Natural killer cell (primary cell): ENCODE results near the gene PRKN. TPM values are rescaled to one million over a fixed set of nuclear protein-coding genes. Genes with fewer than 3 reads are reported as not detected.

Source experiments
- ATAC-seq, 3 donors: fragments of 150-1000 bp in 2 of 3; fragments of 200-7000 bp in 1 of 3; cut with Tn5 transposase; 1 replicate in 1 of 3; 2 replicates in 2 of 3; pipeline ENCODE4 v1.10.0; 2021; ENCODE audit warnings: mild to moderate bottlenecking in 2 of 3, moderate library complexity in 2 of 3
- DNase-seq, 2 donors: peaks; one replicate each; pipeline versions ENCODE4 v3.0.0 to v3.0.0-alpha.2; 2013 to 2021; ENCODE audit warnings: mixed read lengths in 1 of 2
- H3K27ac ChIP-seq: one replicate; pipeline ENCODE4 v1.5.1; 2013; ENCODE audit warnings: mild to moderate bottlenecking, low read length
- H3K27me3 ChIP-seq: one replicate; pipeline ENCODE4 v1.6.1; 2013; ENCODE audit warnings: low read length; ENCODE audit not compliant: control insufficient read depth, insufficient read depth
- H3K36me3 ChIP-seq: one replicate; pipeline ENCODE4 v1.6.1; 2013; ENCODE audit warnings: low read length; ENCODE audit not compliant: control insufficient read depth, insufficient read depth
- H3K4me1 ChIP-seq: one replicate; pipeline ENCODE4 v1.6.1; 2013; ENCODE audit warnings: low read length; ENCODE audit not compliant: control insufficient read depth, insufficient read depth
- H3K4me3 ChIP-seq: one replicate; pipeline ENCODE4 v1.5.1; 2013; ENCODE audit warnings: low read length
- H3K9me3 ChIP-seq: one replicate; pipeline ENCODE4 v1.6.1; 2013; ENCODE audit warnings: low read length; ENCODE audit not compliant: control insufficient read depth, insufficient read depth
- H3K27ac Mint-ChIP-seq, 2 donors: one replicate each; pipeline ENCODE4 v1.8.0; 2022; ENCODE audit warnings: mild to moderate bottlenecking in 2 of 2, mixed read lengths in 2 of 2, moderate library complexity in 1 of 2
- H3K27me3 Mint-ChIP-seq, 2 donors: one replicate each; pipeline ENCODE4 v1.8.0; 2022; ENCODE audit warnings: low read depth in 2 of 2, mixed read lengths in 2 of 2
- H3K36me3 Mint-ChIP-seq: one replicate; pipeline ENCODE4 v1.8.0; 2022; ENCODE audit warnings: mixed read lengths
- H3K4me1 Mint-ChIP-seq, 2 donors: one replicate each; pipeline ENCODE4 v1.8.0; 2022; ENCODE audit warnings: mixed read lengths in 2 of 2
- H3K4me3 Mint-ChIP-seq: one replicate; pipeline ENCODE4 v1.8.0; 2022; ENCODE audit warnings: mild to moderate bottlenecking, moderate library complexity, mixed read lengths
- H3K9me3 Mint-ChIP-seq, 2 donors: one replicate each; pipeline ENCODE4 v1.8.0; 2022; ENCODE audit warnings: mixed read lengths in 2 of 2
- WGBS: methylation state at CpG from one replicate; pipeline ENCODE4 v1.1.7; 2013; ENCODE audit warnings: missing lambda C conversion rate; ENCODE audit not compliant: insufficient coverage; 5-methylcytosine and 5-hydroxymethylcytosine counted together
- intact Hi-C: fragments of 100-400 bp; cut with micrococcal nuclease; formaldehyde crosslinking; loops from one replicate; pipeline ENCODE4 v1.14.2; 2022
- total RNA-seq, 4 donors: library from RNA; stranded (reverse); fragments of 120-200 nt in 1 of 4; gene quantifications; one replicate each; pipeline versions ENCODE4 v1.2.3 to v1.2.4, GENCODE V29; 2013 to 2022
- TF ChIP-seq, protein P1 (sequence below): fragments of 200-600 bp; IDR thresholded peaks from one replicate; pipeline ENCODE4 v1.8.0; 2022; ENCODE audit warnings: antibody characterized with exemption

PRKN gene
- total RNA-seq, 3 donors from 2014 or later (not counting 1 experiment from before 2014, with no cell fraction given), result 1.4 to 1.9 (median 1.9) TPM

DNA sequence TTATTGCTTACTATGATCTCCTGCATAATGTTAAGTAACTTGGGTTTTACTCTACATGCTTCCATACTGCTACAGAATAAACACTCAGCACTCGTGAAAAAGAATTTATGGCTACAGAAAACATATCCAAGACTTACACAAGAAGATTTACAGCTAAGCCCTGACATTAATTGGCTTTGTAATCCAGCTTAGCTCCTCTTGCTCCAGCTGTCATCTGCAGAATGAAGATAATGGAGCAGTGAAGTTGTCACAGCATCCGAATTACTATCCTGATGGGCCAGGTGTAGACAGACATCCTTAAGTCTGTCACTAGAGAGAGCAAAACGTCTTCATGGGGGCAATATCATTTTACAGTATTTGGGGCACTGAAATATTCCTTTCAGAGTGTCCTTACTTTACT is 155.3 kb downstream of the PRKN start:
- Mint-ChIP-seq H3K9me3 (peaks cover 14 to 15% of the 10 kb centered on the region in 2 donors), H3K4me3 (no peak overlapping the region), H3K36me3 (no peaks in the 10 kb centered on the region), H3K4me1 (no peaks in the 10 kb centered on the region), H3K27me3 (no peaks in the 10 kb centered on the region), H3K27ac (no peak overlapping the region)
- Histone ChIP-seq H3K9me3 (peaks cover 6% of the 10 kb centered on the region), H3K36me3 (no peaks in the 10 kb centered on the region), H3K27me3 (no peaks in the 10 kb centered on the region), H3K4me1 (no peaks in the 10 kb centered on the region), H3K4me3 (no peak overlapping the region), H3K27ac (no peak overlapping the region)
- DNase-seq, result no peak
- TF ChIP-seq, protein P1, sequence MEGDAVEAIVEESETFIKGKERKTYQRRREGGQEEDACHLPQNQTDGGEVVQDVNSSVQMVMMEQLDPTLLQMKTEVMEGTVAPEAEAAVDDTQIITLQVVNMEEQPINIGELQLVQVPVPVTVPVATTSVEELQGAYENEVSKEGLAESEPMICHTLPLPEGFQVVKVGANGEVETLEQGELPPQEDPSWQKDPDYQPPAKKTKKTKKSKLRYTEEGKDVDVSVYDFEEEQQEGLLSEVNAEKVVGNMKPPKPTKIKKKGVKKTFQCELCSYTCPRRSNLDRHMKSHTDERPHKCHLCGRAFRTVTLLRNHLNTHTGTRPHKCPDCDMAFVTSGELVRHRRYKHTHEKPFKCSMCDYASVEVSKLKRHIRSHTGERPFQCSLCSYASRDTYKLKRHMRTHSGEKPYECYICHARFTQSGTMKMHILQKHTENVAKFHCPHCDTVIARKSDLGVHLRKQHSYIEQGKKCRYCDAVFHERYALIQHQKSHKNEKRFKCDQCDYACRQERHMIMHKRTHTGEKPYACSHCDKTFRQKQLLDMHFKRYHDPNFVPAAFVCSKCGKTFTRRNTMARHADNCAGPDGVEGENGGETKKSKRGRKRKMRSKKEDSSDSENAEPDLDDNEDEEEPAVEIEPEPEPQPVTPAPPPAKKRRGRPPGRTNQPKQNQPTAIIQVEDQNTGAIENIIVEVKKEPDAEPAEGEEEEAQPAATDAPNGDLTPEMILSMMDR, result no peak
- intact Hi-C loops, result no loop called here
- no peak for ATAC-seq
- 56% methylated on average over 3 of the region's 3 CpGs for WGBS

DNA sequence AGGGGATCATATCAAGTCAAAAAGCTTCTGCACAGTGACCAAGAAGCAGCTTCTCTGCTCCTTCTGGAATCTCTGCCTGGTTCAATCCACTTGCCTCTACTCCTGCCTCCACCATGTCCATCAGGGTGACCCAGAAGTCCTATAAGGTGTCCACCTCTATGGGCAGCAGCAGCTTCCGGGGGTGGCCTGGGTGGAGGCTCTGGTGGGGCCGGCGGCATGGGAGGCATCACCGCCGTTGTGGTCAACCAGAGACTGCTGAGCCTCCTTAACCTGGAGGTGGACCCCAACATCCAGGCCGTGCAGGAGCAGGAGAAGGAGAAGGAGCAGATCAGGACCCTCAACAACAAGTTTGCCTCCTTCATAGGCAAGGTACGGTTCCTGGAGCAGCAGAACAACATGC is 159.3 kb downstream of the PRKN start:
- H3K27ac ChIP-seq, result no peak overlapping the region
- no peak for DNase-seq
- no peak for ATAC-seq
- intact Hi-C loops, result no loop called here
- no peaks in the 10 kb centered on the region for H3K36me3 ChIP-seq
- Mint-ChIP-seq H3K27ac (no peak overlapping the region), H3K4me3 (no peak overlapping the region), H3K4me1 (no peaks in the 10 kb centered on the region), H3K9me3 (peaks cover 15 to 21% of the 10 kb centered on the region in 2 donors), H3K27me3 (no peaks in the 10 kb centered on the region), H3K36me3 (no peaks in the 10 kb centered on the region)
- 92% methylated on average over 7 of the region's 7 CpGs for WGBS
- H3K27me3 ChIP-seq, result no peaks in the 10 kb centered on the region
- H3K4me3 ChIP-seq, result no peak overlapping the region
- no peaks in the 10 kb centered on the region for H3K4me1 ChIP-seq
- peaks cover 9% of the 10 kb centered on the region for H3K9me3 ChIP-seq
- TF ChIP-seq, protein P1, result no peak

DNA sequence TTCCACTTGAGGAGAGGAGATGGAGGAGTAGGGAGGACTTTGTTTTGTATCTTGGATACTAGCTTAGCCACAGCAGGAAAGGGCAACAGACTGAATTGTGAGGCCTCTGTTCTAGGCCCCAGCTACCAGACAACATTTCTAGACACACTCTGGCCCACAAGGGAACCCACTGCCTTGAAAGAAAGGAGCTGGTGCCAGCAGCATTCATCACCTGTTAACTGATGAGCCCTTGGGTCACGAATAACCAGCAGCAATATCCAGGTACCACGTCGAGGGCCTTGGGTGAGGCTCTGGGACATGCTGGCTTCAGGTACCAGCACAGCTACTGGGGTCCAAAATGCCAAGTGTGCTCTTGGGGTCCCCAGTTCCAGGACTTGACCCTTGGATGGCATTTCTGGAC is 165.5 kb downstream of the PRKN start:
- Mint-ChIP-seq H3K4me3 (no peak overlapping the region), H3K9me3 (peaks cover 10 to 18% of the 10 kb centered on the region in 2 donors), H3K27me3 (no peaks in the 10 kb centered on the region), H3K4me1 (no peaks in the 10 kb centered on the region), H3K27ac (no peak overlapping the region), H3K36me3 (no peaks in the 10 kb centered on the region)
- no peak for ATAC-seq
- no peaks in the 10 kb centered on the region for H3K27me3 ChIP-seq
- H3K27ac ChIP-seq, result no peak overlapping the region
- intact Hi-C loops, result no loop called here
- TF ChIP-seq, protein P1, result no peak
- H3K9me3 ChIP-seq, result peaks cover 7% of the 10 kb centered on the region
- H3K36me3 ChIP-seq, result no peaks in the 10 kb centered on the region
- H3K4me3 ChIP-seq, result no peak overlapping the region
- H3K4me1 ChIP-seq, result no peaks in the 10 kb centered on the region
- DNase-seq, result no peak
- WGBS, result 91% methylated on average over 3 of the region's 3 CpGs

DNA sequence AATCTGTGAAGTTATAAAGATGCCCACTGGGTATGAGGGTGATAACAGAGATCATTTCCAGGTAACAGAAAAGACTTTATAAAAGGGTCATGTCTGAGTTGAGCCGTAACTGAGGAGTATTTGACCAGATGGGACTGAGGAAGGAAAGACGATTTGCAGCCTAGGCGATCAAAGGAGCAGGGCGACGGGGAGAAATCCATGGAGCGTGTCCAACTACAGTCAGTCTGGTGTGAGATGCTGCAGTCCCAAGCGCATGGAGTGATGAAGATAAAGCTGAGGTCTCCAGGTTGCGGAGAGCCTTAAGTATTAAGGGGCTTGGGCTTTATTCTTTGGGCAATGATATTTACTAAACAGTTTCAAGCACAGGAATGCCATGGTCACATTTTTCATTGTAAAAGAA is 166.7 kb downstream of the PRKN start:
- no peaks in the 10 kb centered on the region for H3K4me1 Mint-ChIP-seq
- H3K36me3 ChIP-seq, result no peaks in the 10 kb centered on the region
- H3K27me3 Mint-ChIP-seq, result no peaks in the 10 kb centered on the region
- DNase-seq, result no peak
- no peak for ATAC-seq
- no peak overlapping the region for H3K4me3 ChIP-seq
- TF ChIP-seq, protein P1, result no peak
- H3K27ac Mint-ChIP-seq, result no peak overlapping the region
- no peaks in the 10 kb centered on the region for H3K4me1 ChIP-seq
- 84% methylated on average over 8 of the region's 8 CpGs for WGBS
- H3K27ac ChIP-seq, result no peak overlapping the region
- H3K36me3 Mint-ChIP-seq, result no peaks in the 10 kb centered on the region
- intact Hi-C loops, result no loop called here
- H3K9me3 Mint-ChIP-seq, result peaks cover 10 to 15% of the 10 kb centered on the region in 2 donors
- H3K27me3 ChIP-seq, result no peaks in the 10 kb centered on the region
- no peak overlapping the region for H3K4me3 Mint-ChIP-seq
- H3K9me3 ChIP-seq, result peaks cover 7% of the 10 kb centered on the region
